Upper lobe of left lung (tissue), 4 donors: Measurements from ENCODE around the gene ZNF618.

Experiments
- CTCF ChIP-seq, 6 experiments: fragments of 450-650 bp in 4 of 6; fragments of 200-600 bp in 2 of 6; sonication (generic) in 2 of 6; IDR thresholded peaks; one replicate each; pipeline ENCODE4 v1.5.1; 2016 to 2019; ENCODE audit warnings: antibody characterized with exemption in 6 of 6
- POLR2AphosphoS5 ChIP-seq, 2 donors: sonication (generic); formaldehyde crosslinking; IDR thresholded peaks; one replicate each; pipeline ENCODE4 v1.5.1; 2017; ENCODE audit warnings: antibody characterized with exemption in 2 of 2

GRCh38 chr9:113926211-113926610, 50.1 kb downstream of the ZNF618 start:
- TF ChIP-seq CTCF (IDR thresholded peaks at IDR 0.05) (no peak), POLR2AphosphoS5 (IDR thresholded peaks at IDR 0.05) (no peak)
